SH-SY5Y (cell line): Measurements from ENCODE around the gene CHD2.

ENCODE experiments used
- GATA2 ChIP-seq: IDR thresholded peaks from 2 replicates; pipeline ENCODE4 v1.6.1; 2011; ENCODE audit warnings: mild to moderate bottlenecking, low read depth, low read length
- GATA3 ChIP-seq: IDR thresholded peaks from 2 replicates; pipeline ENCODE4 v1.6.1; 2011; ENCODE audit warnings: low read depth, mild to moderate bottlenecking, low read length, moderate library complexity

DNA sequence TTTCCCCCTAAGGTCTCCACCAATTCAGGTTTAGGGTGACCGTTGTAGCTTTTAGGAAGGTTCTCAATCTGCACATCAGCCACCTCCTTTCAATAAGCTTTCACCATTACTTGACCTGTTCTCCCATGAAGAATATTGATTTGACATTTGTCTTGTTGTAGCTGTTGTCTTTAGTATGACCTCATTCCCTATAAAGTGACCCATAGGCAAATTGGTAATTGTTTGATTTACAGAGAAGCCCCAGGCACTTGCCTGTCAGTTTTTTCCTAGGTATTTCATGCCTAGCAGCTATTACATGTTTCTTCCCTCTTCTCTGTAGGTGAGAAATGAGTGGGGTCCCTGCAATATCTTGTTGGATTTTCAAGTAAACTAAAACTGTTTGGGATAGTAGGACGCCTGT lies 36.0 kb downstream of the CHD2 start:
- TF ChIP-seq GATA2, result no peak
- TF ChIP-seq GATA3, result no peak
